ENCODE data around the gene MILR1. TPM values are rescaled to one million over a fixed set of nuclear protein-coding genes. Genes with fewer than 3 reads are reported as not detected.
A peak's percentile ranks its signal among the peaks of the same experiment; 100 is the strongest.

The MILR1 gene
- total and polyA plus RNA-seq, 10 donors, result 15.6 to 55.0 (median 27.6) TPM

DNA sequence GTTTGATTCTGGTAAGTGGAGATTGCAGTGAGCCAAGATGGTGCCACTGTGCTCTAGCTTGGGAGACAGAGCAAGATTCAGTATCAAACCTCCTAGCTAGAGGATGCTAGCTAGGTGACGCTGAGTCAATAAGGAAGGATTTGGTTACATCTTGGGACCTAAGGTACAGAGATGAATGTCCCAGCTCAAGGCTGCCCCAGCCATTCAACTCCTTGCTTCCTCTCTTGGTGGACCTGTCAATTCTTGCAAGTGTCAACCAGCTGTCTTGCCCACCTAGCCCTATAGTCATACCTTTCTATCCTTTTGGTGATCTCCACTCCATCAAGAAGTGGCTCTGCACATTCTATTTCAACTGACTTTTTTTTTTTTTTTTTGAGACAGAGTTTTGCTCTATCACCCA, 1.4 kb upstream of the MILR1 start:
- intact Hi-C loops (cut with DNase I; ENCODE audit: low total_unique reads), result no loop called here
- H3K27ac ChIP-seq, result peak overlapping the region in 2 of 8 donors; percentile 87 to 89
- no peaks in the 10 kb centered on the region for H3K9me3 ChIP-seq
- no peak for DNase-seq
- H3K27me3 ChIP-seq (replicated peaks in 1 of 7), result no peaks in the 10 kb centered on the region
- peaks cover 5 to 69% (median 39%) of the 10 kb centered on the region in 6 donors for H3K4me1 ChIP-seq
- no peak for TF ChIP-seq POLR2AphosphoS5 (IDR thresholded peaks at IDR 0.05)
- TF ChIP-seq, protein P1, sequence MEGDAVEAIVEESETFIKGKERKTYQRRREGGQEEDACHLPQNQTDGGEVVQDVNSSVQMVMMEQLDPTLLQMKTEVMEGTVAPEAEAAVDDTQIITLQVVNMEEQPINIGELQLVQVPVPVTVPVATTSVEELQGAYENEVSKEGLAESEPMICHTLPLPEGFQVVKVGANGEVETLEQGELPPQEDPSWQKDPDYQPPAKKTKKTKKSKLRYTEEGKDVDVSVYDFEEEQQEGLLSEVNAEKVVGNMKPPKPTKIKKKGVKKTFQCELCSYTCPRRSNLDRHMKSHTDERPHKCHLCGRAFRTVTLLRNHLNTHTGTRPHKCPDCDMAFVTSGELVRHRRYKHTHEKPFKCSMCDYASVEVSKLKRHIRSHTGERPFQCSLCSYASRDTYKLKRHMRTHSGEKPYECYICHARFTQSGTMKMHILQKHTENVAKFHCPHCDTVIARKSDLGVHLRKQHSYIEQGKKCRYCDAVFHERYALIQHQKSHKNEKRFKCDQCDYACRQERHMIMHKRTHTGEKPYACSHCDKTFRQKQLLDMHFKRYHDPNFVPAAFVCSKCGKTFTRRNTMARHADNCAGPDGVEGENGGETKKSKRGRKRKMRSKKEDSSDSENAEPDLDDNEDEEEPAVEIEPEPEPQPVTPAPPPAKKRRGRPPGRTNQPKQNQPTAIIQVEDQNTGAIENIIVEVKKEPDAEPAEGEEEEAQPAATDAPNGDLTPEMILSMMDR (IDR thresholded peaks at IDR 0.05 in 8 of 11, conservative IDR thresholded peaks at IDR 0.05 in 3 of 11), result no peak
- no peak for TF ChIP-seq POLR2A (IDR thresholded peaks at IDR 0.05)
- 70 to 82% (median 80%) methylated on average over 1 of the region's 1 CpG for WGBS, 5 donors
- no peak overlapping the region for H3K4me3 ChIP-seq
- no peaks in the 10 kb centered on the region for H3K36me3 ChIP-seq

DNA sequence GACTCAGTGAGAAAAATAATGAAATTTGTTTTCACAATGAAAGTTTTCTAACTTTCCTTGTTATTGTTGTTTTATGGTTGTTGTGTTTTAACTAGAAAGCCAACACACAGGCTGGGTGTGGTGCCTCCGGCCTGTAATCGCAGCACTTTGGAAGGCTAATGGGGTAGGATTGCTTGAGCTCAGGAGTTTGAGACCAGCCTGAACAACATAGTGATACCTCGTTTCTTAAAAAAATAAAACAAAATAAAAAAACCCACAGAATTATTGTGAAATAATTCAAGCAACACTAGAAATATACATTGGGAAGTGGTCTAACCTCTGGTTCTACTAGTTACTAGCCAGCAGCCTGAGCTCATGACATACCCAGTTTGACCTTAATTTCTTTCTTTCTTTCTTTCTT, 630 bp downstream of the MILR1 start:
- Histone ChIP-seq H3K4me1 (peaks cover 0 to 60% (median 27%) of the 10 kb centered on the region in 6 donors), H3K36me3 (peaks cover 0 to 16% (median 0%) of the 10 kb centered on the region in 6 donors), H3K27ac (peak overlapping the region; percentile 64 to 89 (median 84)), H3K4me3 (peak overlapping the region in 6 of 8 donors; percentile 1 to 59 (median 12)), H3K9me3 (no peaks in the 10 kb centered on the region), H3K27me3 (replicated peaks in 1 of 7) (no peaks in the 10 kb centered on the region)
- TF ChIP-seq POLR2AphosphoS5 (IDR thresholded peaks at IDR 0.05) (no peak), POLR2A (IDR thresholded peaks at IDR 0.05) (no peak)
- TF ChIP-seq, protein P1 (IDR thresholded peaks at IDR 0.05 in 8 of 11, conservative IDR thresholded peaks at IDR 0.05 in 3 of 11), result no peak
- DNase-seq, result no peak
- 47 to 62% (median 57%) methylated on average over 3 of the region's 3 CpGs for WGBS, 5 donors
- intact Hi-C loops (cut with DNase I; ENCODE audit: low total_unique reads), result no loop called here

DNA sequence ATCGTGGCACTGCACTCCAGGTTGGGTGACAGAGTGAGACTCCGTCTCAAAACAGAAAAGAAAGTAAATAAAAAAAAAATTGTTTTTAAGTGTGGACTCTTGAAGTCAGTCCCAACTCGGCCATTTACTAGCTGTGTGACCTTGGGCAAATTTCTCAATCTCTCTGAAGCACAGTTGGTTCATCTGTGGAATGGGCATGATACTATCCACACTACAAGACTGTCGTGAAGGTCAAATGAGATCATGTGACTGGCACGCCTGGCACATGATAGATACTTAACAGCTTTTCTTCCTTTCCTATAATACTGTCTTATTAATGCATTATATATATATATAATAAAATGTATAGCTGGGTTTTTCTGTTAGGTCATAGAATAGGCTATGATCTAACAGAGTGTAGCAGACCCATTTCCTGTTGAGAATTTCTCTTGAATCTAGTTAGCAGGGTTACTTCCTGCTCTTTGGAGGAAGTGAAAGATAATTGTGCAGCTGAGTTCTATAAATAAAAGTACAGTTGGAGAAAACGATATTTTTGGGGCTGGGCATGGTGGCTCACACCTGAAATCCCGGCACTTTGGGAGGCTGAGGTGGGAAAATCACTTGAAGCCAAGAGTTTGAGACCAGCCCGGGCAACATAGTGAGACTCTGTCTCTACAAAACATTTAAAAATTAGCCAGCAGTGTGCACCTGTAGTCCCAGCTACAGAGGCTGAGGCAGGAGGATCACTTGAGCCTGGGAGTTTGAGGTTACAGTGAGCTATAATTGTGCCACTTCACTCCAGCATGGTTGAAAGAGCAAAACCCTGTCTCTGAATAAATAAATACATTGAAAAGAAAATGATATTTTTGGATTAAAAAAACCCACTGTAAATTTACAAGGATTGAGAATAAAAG, 7.3 kb downstream of the MILR1 start:
- peak overlapping the region in 1 of 8 donors; percentile 18 for H3K4me3 ChIP-seq
- H3K27me3 ChIP-seq (replicated peaks in 1 of 7), result no peaks in the 10 kb centered on the region
- no peak for DNase-seq
- WGBS, 5 donors, result 55 to 69% (median 57%) methylated on average over 8 of the region's 8 CpGs
- H3K36me3 ChIP-seq, result peaks cover 0 to 38% (median 0%) of the 10 kb centered on the region in 6 donors
- TF ChIP-seq, protein P1 (IDR thresholded peaks at IDR 0.05 in 8 of 11, conservative IDR thresholded peaks at IDR 0.05 in 3 of 11), result no peak
- no peak for TF ChIP-seq POLR2AphosphoS5 (IDR thresholded peaks at IDR 0.05)
- no peak for TF ChIP-seq POLR2A (IDR thresholded peaks at IDR 0.05)
- H3K9me3 ChIP-seq, result no peaks in the 10 kb centered on the region
- intact Hi-C loops (cut with DNase I; ENCODE audit: low total_unique reads), result no loop called here
- peaks cover 8 to 64% (median 31%) of the 10 kb centered on the region in 6 donors for H3K4me1 ChIP-seq
- H3K27ac ChIP-seq, result peak overlapping the region; percentile 39 to 79 (median 62)

DNA sequence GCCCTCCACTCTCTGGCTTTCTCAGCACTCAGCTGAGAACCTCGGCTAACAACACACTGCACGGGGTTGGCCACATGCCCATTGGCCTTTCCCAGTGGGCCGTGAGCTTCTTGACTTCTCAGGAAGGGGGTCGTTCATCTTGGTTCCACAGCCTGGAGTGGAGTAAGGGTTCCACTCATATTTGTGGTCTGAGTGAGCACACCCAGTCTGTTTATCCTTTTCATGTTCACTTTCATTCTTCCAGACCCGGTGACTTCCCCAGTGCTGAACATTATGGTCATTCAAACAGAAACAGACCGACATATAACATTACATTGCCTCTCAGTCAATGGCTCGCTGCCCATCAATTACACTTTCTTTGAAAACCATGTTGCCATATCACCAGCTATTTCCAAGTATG, 8.2 kb downstream of the MILR1 start:
- TF ChIP-seq, protein P1 (IDR thresholded peaks at IDR 0.05 in 8 of 11, conservative IDR thresholded peaks at IDR 0.05 in 3 of 11), result no peak
- TF ChIP-seq POLR2AphosphoS5 (IDR thresholded peaks at IDR 0.05) (no peak), POLR2A (IDR thresholded peaks at IDR 0.05) (no peak)
- 61 to 76% (median 66%) methylated on average over 7 of the region's 7 CpGs for WGBS, 5 donors
- H3K9me3 ChIP-seq, result no peaks in the 10 kb centered on the region
- H3K4me1 ChIP-seq, result peaks cover 8 to 63% (median 31%) of the 10 kb centered on the region in 6 donors
- no peaks in the 10 kb centered on the region for H3K27me3 ChIP-seq (replicated peaks in 1 of 7)
- intact Hi-C loops (cut with DNase I; ENCODE audit: low total_unique reads), result no loop called here
- H3K4me3 ChIP-seq, result no peak overlapping the region
- no peak for DNase-seq
- H3K36me3 ChIP-seq, result peaks cover 0 to 48% (median 0%) of the 10 kb centered on the region in 6 donors
- H3K27ac ChIP-seq, result peak overlapping the region in 6 of 8 donors; percentile 39 to 79 (median 71)
